ENCODE data around the gene SLC5A1.

The SLC5A1 gene

GRCh38 chr22:32052936-32053791 is 10.1 kb downstream of the SLC5A1 start:
- CTCF ChIA-PET: no interaction called here
- no peak overlapping the region for H3K4me3 ChIP-seq (ENCODE audit: low read depth, low read length)
- POLR2A ChIA-PET: no interaction called here
- no peak for DNase-seq (ENCODE audit: low read depth, low spot score)
- TF ChIP-seq, protein P1, sequence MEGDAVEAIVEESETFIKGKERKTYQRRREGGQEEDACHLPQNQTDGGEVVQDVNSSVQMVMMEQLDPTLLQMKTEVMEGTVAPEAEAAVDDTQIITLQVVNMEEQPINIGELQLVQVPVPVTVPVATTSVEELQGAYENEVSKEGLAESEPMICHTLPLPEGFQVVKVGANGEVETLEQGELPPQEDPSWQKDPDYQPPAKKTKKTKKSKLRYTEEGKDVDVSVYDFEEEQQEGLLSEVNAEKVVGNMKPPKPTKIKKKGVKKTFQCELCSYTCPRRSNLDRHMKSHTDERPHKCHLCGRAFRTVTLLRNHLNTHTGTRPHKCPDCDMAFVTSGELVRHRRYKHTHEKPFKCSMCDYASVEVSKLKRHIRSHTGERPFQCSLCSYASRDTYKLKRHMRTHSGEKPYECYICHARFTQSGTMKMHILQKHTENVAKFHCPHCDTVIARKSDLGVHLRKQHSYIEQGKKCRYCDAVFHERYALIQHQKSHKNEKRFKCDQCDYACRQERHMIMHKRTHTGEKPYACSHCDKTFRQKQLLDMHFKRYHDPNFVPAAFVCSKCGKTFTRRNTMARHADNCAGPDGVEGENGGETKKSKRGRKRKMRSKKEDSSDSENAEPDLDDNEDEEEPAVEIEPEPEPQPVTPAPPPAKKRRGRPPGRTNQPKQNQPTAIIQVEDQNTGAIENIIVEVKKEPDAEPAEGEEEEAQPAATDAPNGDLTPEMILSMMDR (IDR thresholded peaks at IDR 0.05; ENCODE audit: insufficient read depth, low read length, missing control alignments): no peak

GRCh38 chr22:32055069-32055468 is 12.0 kb downstream of the SLC5A1 start:
- no peak overlapping the region for H3K4me3 ChIP-seq (ENCODE audit: low read depth, low read length)
- ChIA-PET POLR2A (no interaction called here), CTCF (no interaction called here)
- DNase-seq (ENCODE audit: low read depth, low spot score): no peak
- TF ChIP-seq, protein P1 (IDR thresholded peaks at IDR 0.05; ENCODE audit: insufficient read depth, low read length, missing control alignments): no peak

GRCh38 chr22:32058656-32059260 is 15.7 kb downstream of the SLC5A1 start:
- ChIA-PET CTCF (interaction anchor here (0.8 to 1.2 kb wide), 3 partner anchors 8 to 89 kb away, joined by 3 to 5 read pairs (median 3); no protein-coding TSS in a partner anchor), POLR2A (no interaction called here)
- TF ChIP-seq, protein P1 (IDR thresholded peaks at IDR 0.05; ENCODE audit: insufficient read depth, low read length, missing control alignments): no peak
- DNase-seq (ENCODE audit: low read depth, low spot score): peak; percentile 7
- H3K4me3 ChIP-seq (ENCODE audit: low read depth, low read length): no peak overlapping the region

- H3K4me3 ChIP-seq (ENCODE audit: low read depth, low read length): no peak overlapping the region
- ChIA-PET CTCF (interaction anchor here (1.2 kb wide), 1 partner anchor 89 kb away, joined by 3 read pairs; no protein-coding TSS in a partner anchor), POLR2A (no interaction called here)
- DNase-seq (ENCODE audit: low read depth, low spot score): no peak
- TF ChIP-seq, protein P1 (IDR thresholded peaks at IDR 0.05; ENCODE audit: insufficient read depth, low read length, missing control alignments): no peak
Observed at GRCh38 chr22:32059426-32059825, 16.4 kb downstream of the SLC5A1 start.

GRCh38 chr22:32063701-32064100 is 20.6 kb downstream of the SLC5A1 start:
- ChIA-PET POLR2A (no interaction called here), CTCF (no interaction called here)
- no peak overlapping the region for H3K4me3 ChIP-seq (ENCODE audit: low read depth, low read length)
- DNase-seq (ENCODE audit: low read depth, low spot score): no peak
- TF ChIP-seq, protein P1 (IDR thresholded peaks at IDR 0.05; ENCODE audit: insufficient read depth, low read length, missing control alignments): no peak

GRCh38 chr22:32066820-32067219 is 23.8 kb downstream of the SLC5A1 start:
- ChIA-PET POLR2A (no interaction called here), CTCF (interaction anchor here (0.9 kb wide), 1 partner anchor 97 kb away, joined by 3 read pairs; no protein-coding TSS in a partner anchor)
- TF ChIP-seq, protein P1 (IDR thresholded peaks at IDR 0.05; ENCODE audit: insufficient read depth, low read length, missing control alignments): no peak
- no peak for DNase-seq (ENCODE audit: low read depth, low spot score)
- H3K4me3 ChIP-seq (ENCODE audit: low read depth, low read length): no peak overlapping the region
